NCI-H1694 treated with DMSO at 0.1 percent for 48 hours (cell line): ENCODE results near the gene MYOD1.

ENCODE experiments used
- DNase-seq: peaks from one replicate; lab custom pipeline; 2025; lab: John Stamatoyannopoulos, UW

MYOD1 gene

DNA sequence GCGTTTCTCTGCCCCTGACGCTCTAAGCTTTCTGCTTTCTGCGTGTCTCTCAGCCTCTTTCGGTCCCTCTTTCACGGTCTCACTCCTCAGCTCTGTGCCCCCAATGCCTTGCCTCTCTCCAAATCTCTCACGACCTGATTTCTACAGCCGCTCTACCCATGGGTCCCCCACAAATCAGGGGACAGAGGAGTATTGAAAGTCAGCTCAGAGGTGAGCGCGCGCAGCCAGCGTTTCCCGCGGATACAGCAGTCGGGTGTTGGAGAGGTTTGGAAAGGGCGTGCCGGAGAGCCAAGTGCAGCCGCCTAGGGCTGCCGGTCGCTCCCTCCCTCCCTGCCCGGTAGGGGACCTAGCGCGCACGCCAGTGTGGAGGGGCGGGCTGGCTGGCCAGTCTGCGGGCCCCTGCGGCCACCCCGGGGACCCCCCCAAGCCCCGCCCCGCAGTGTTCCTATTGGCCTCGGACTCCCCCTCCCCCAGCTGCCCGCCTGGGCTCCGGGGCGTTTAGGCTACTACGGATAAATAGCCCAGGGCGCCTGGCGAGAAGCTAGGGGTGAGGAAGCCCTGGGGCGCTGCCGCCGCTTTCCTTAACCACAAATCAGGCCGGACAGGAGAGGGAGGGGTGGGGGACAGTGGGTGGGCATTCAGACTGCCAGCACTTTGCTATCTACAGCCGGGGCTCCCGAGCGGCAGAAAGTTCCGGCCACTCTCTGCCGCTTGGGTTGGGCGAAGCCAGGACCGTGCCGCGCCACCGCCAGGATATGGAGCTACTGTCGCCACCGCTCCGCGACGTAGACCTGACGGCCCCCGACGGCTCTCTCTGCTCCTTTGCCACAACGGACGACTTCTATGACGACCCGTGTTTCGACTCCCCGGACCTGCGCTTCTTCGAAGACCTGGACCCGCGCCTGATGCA lies at the start of gene MYOD1:
Gene MYOD1 (plus strand): TSS at position 544 of the 910 bp plus-strand sequence. CDS start 212 bp downstream, at position 756.
- DNase-seq, result no peak

DNA sequence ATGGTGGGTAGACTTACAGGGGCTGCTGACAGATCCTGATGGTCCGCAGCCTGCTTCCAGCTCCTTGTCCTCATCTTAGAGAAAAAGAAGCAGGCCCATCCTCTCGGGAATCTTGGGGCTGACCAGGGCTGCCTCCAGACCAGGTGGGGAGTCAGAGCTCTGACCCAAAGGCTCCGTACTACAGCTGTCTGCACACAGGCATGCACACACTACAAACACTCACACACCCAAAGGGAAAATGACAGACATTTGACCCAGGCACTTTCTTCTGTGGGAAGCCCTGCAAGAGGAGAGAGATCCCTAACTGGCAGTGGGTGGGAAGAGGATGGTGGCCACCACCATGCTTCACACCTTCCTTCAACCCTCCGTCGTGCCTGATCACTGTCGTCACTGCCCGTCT lies 46.9 kb upstream of the MYOD1 start:
- DNase-seq, result no peak

DNA sequence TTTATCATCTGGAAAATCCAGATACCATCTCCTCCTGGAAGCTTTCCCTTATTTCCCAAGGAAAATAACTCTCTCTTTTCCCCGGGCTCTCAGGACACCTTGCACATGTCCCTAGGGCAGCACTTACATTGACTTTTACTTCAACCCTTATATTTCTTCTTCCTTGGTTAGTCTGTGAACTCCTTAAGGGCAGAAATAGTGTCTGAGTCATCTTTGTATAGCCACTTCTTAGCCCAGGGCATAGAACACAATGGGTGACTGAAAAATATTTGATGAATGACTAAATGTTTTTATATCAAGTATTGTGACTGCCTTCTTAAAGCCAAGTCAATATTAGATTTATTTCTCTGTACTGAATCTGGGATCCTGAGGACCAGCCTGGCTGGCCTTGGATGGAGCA lies 45.4 kb upstream of the MYOD1 start:
- DNase-seq, result no peak

DNA sequence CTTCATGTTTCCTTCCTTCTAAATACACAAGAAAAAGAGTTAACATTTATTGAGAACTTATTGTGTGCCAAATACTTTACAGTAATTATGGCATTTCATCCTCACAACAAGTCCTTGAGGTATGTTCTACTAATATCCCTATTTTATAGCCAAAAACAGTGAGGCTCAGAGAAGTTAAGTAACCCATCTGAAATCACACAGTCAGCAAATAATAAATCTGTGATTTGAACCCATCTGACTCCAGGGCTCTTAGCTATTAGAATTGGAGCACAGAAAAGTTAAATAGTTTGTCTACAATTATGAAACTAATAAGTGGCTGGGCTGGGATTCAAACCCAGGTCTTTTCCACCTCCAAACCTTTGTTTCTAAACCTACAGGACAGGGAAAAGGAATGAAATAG lies 36.5 kb upstream of the MYOD1 start:
- DNase-seq, result no peak

DNA sequence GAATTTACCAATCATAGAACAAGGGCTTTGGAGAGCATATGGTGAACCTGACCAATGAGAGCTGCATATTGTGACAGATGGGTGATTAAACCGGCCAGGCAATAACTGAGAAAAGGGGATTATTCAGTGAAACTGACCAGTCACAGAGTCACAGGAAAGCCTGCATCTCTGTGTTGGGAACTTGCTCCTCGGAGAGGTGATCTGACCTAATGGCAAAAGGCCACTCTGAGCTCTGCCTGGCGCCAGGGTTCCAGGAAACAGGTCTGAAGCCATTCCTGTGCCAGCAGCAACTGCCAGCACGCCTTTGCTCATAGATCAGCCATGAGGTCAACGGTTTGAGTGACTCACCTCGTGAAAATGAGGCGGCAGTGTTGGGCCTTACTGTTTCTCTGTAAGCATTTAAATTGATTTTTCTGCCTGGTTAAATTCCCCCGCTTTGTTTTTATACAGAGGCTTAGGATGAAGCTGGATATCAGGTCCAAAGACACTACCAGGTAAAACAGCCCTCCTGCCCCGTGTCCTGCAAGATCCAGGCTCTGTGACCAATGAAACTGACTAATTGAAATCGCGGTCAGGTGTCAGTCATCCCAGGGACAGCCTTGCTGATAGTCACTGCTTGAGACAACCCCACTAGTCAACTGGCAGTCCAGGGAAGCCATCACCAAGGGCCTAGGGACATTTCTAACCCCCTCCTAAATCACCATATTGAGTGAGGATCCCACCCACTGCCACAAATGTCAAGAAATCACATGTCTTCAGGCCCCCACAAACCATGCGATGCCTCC lies 35.8 kb upstream of the MYOD1 start:
- no peak for DNase-seq

DNA sequence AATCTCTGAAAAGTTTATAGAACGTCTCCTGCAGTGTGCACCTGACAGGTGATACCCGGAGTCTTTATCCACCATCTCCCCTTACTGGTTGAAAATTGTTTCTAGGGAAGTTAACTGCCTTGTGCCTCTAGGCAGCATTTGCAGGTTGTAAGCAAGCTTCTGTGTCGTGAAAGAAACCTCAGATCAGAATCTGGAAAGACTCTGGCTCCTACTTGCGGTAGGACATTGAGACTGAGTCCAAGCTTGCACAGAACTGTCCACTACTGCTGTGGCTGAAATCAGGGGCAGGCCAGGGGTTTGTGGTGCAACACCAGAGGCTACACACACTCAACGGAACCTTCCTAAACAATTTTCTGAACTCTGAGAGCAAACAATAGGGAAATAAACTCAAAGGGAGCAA lies 34.8 kb upstream of the MYOD1 start:
- DNase-seq, result no peak

DNA sequence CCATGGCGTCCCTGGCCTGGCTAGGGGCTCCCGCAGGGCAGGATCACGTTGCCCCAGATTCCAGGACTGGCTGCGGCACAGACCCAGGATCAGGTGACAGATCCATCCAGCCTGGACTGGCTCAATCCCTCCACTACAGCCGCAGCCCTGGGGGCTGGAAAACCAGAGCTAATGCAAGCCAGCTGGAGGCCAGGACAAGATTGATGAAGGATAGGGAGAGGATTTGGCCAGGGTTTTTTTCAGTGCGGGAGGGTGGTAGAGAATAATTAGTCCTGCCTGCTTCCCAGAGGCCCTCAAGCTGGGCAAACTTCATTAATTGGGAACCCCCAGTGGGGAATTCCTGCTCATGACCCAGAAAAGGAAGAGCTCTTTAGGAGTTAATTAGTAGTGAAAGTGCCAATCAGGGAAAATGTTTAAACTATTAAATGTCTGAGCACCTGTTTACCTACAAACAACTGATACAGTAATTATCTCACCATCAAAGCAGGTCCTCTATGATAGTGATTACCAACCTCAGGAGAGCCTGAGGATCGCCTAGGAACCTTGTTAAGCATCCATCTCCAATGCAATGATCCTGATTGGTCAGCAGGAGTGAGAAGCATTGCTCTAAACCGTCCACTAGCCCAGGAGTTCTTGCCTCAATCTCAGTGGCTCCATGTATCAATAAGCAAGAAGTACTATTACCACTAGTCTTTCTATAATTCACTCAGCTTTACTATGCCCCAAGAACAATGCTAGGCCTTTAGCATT lies 33.0 kb upstream of the MYOD1 start:
- DNase-seq, result no peak

DNA sequence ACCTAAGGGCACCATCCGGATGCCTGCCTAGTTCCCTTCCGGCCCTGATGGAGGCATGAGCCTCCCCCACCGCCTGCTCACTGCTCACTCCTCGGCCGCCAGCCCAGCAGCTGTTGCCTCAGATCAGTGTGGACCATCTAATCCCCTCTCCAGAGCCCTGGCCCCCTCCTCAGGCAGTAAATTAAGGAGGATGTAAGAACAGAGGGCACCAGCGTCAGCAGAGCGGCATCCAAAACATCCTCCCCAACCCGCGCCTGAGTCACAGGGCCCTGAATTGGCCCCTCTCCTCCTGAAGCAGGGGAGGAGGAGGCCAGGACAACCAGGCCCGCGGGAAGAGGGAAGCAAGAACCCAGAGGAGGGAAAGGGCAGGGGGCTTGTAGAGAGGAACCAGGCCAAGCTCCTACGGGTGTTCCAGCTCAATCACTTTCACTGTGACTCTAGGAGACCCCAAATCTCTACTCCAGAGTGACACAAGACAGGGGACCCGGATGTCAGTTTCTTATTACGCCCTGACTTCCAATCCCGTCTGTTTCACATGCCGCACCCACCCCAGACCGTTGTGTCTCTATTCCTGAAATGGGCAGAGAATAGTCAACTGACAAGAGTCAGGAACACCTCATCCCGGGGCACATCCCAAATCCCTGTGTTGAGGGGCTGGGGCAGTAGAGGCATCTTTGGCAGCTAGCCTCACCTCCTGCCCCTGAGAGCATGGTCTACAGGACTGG lies 31.3 kb upstream of the MYOD1 start:
- no peak for DNase-seq

DNA sequence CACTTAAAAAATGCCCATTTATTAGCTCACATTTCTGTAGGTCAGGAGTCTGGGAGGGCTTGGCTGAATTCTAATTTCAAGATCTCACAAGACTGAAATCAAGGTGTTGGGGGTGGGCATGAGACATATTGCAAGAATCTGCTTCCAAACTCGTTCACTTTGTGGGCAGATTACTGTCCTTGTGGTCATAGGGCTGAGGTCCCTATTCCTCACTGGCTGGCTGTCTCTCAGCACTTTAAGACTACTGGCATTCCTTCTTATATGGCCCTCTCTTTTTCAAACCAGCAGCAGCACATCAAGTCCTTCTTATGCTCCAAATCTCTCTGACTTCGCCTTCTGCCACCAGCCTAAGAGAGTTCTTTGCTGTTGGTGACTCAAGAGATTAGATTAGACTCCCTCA lies 27.8 kb upstream of the MYOD1 start:
- no peak for DNase-seq

DNA sequence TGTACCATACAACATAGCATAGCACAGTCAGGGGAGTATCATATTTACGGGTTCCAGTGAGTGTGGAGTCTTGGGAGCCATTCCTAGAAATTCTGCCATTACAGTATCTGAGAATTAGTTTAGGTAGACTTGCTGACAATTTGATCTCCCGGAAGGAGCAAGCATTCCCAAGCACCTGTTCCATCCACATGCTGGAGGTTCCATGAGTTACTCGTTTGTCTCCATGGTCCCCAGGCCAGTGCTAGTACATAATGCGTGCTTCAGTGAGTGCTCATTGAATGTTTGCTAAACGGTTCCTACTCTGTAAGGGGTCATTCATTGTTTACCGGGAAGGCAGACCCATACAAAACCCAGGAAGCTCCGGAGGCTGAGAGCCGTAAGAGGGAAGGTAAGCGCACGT lies 27.4 kb upstream of the MYOD1 start:
- DNase-seq, result no peak

DNA sequence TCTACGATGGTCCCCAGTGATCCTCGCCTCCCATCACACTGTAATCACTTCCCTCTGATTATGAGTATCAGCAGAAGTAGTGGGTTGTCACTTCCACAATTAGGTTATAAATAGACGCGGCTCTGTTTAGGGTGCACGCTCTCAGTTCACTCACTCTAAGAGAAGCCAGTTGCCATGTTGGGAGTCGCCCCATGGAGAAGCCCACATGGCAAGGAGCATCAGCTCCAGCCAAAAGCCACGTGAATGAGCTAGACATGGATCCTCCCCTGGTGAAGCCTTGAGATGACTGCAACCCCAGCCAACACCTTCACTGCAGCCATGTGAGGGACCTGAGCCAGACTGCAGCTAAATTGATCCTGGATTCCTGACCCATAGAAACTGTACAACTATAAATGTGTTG lies 26.4 kb upstream of the MYOD1 start:
- DNase-seq, result no peak

DNA sequence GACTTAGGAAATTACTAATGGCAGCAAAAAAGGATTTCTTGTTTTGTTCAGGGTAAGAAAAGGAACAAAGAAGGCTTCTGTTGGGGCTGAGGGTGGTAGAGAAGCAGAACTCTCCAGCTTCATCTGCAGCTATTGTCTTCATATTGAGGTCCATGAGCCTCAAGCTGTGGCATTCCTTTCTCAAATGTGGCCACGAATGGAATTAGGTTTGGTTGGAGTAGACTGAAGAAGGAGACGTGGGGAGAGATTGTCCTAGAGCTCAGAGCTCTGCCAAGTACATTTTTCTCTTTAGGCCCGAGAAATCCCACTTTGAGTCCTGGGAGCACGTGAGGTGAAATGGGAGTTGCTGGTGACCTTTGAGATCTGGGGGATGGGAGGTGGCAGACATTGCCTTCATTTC lies 25.8 kb upstream of the MYOD1 start:
- DNase-seq, result no peak

DNA sequence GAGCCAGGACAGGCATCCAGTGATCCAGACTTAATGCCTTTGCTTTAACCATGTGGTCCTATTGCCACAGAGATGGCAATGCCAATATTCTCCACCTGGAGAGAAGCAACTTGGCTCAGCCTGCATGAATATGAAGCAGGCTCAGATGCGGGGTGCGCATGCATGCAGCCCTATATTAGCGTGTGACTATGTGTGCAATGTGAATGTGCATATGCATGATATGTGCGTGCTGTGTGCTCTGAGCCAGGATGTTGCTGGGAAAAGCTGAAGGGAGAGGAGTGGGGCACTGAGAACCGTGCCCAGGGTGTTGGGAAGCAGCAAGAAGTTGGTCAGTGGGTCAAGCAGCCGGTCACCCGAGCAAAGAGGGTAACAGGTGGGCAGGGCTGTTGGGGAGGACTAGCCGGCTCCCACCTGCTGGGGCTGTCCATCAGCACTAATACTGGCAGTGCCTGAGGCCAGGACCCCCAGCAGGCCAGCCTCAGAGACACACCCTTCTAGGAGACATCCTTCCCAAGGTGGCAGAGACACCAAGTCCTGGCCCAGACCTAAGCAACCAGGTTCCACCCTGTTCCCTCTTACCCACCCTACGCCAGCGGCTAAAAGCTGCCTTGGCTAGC lies 24.8 kb upstream of the MYOD1 start:
- DNase-seq, result no peak

DNA sequence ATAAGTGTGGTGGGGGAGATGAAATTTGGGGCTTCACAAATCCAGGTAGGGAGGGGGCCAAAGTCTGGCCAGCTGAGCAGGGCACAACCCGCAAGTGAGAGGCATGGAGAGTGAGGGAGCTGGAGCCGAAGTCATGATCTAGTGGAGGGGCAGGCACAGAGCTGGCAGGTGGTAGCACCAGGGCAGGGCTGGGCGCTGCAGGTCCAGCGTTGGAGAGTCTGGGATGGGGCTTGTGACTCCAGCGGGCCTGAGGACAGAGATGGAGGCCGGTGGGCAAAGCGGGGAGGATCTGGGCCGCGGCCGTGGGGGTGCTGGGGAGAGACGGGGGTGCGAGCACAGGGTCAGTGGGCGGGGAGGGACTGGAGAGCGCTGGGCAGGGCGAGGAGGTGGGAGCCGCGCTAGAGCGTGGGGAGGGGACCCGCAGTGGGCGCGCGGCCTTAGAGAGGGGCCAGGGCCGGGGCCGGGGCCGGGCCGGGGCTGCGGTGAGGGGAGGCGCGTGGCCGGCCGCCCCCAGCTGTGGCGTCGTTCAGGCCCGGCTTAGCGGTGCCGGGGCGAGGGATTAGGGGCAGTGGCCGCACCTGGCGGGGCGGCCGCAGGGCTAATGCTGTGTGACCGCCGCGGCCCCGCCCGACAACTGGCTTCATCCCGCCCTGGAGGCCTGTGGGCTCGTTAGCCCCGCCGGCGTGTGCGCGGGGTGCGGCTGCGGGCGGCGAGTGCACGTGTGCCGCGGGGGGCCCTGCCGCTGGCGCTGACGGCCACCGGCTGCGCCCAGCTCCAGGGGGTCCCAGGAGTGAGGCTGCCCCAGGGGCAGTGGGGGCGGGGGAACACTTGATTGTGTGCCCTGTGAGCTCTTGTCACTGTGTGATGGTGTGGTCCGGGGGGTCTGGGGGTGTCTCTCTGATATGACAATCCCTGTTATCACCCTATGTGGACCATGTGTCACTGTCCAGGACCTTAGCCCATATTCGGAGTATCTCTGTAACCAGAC lies 23.6 kb upstream of the MYOD1 start:
- no peak for DNase-seq

DNA sequence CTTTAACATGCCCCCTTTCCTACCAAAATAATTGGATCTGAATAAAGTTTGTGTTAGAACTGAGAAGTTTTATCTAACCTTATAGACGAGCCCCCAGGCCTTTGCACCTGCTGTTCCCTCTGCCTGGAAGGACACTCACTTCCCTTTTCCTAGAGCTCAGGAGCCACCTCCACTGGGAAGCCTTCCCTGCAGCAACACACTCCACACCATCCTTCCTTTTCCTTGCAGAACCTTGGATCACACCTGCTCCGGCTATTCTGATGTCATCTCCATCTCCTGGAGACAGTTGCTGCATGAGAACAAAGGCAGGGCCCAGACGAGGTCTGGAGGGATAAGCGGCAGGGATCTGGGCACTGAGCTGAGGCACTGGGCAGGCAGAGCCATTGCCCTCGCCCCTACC lies 22.6 kb upstream of the MYOD1 start:
- DNase-seq, result no peak

DNA sequence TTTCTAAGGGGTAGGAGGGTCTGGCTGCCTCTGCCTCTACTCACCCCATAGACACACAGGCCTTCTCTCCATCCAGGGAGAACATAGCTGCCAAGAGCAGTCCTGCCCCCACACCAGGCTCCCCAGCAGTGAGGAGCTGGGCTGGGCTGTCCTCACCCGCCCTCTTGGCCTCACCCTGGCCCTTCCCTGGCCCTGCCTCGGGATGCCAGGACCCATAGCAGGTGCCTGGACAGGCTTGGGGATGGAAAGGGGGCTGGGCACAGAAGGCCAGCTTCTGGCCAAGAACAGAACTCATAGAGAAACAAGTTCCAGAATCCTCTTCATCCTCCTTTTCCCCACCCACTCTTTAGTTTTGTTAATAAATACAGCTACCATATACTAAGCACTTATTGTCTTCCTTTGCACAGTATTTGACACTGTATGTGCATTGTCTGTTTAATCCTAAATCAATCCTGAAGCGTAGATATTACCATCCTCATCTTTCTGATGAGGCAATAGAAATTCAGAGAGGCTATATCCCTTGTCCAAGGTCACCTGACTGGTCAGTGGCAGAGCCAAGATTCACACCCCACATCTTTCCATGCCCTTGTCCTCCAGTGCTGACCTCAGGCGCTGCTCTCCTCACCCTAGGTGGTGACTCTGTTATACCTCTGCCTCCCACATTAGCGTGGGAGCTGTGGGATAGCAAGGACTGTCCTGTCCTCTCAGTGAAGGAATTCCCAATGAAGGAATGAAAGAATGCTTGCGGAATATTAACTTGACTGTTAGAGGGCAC lies 22.0 kb upstream of the MYOD1 start:
- no peak for DNase-seq

DNA sequence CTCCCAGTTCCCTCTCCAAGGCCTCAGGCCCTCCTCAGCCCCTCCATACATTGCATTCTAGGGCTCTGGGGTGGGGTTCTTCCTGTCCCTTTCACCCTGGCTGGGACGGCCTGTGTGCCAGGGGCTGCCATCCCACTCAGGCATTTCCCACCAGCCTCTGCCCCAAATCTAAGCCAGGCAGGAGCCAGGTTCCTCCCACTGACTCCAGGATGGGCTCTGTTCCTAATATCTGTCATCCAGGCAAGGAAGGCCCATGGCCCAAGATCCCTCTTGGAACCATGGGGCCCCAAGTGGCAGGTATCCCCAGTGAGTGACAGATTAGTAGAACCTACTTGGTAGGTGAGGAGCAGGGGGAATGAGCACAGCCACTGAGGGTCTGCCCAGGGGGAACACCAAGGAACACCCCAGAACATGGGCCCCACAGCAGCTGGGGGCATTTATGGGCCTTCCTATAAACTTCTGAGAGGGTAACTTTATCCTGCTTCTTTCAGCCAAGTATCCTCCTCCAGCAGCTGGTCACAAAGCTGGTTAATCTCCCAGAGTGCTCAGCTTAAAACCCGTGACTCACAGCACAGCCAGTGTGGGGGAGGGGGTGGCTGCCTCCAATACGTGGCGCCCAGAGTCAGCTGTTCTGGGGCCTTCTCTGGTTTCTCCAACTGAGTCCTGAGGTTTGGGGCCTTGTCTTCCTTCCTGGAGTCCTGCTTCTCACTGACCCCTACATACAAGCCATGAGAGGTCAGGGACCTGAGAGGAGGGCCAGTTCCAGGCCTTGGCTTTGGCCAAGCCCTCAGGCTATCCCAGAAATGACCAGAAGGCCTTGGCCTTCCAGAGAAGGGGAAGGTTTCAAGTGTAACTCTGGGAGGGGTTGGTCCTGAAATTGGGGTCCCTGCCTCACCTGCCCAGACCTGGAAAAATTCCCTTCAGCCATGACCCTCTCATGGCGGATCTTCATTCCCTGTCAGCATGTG lies 19.9 kb upstream of the MYOD1 start:
- no peak for DNase-seq

DNA sequence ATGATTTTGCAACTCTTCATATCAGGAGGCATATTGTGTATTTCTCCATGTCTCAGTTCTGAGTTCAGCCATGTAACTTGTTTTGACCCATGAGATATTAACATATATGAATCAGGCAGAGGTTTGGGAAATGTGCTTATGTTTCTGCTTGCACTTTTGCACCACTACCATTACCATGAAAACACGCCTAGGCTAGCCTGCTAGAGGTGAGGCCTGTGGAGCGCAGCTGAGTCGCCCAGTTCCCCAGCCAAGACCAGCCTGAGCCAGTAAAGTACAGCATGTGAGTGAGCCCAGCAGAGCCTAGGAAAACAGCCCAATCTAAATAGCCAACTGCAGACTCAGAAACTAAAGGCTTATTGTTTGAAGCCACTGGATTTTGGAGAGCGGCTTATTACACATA lies 18.4 kb upstream of the MYOD1 start:
- DNase-seq, result no peak
